Esophagus squamous epithelium (tissue), 5 donors: Measurements from ENCODE around the gene IL17RA. TPM values are rescaled to one million over a fixed set of nuclear protein-coding genes. Genes with fewer than 3 reads are reported as not detected.
"Not testable (repeated sequence)": the region's sequence is repeated elsewhere in the genome, so short reads cannot be mapped to it uniquely, and the experiment has no call there.

Source experiments
- DNase-seq: peaks from one replicate; lab custom pipeline; 2025; lab: John Stamatoyannopoulos, UW
- H3K27ac ChIP-seq, 4 donors: fragments of 200-600 bp; sonication (generic); one replicate each; pipeline ENCODE4 v1.5.1; 2016 to 2019; ENCODE audit warnings: mild to moderate bottlenecking in 1 of 4
- H3K27me3 ChIP-seq, 4 donors: fragments of 200-600 bp; sonication (generic); 1 replicate in 3 of 4; 2 replicates in 1 of 4; pipeline versions ENCODE4 v1.5.1 to v1.6.0; 2017 to 2021; ENCODE audit warnings: antibody characterized with exemption in 1 of 4
- H3K36me3 ChIP-seq, 3 donors: fragments of 200-600 bp; sonication (generic); one replicate each; pipeline ENCODE4 v1.5.1; 2016 to 2019
- H3K4me1 ChIP-seq, 3 donors: fragments of 200-600 bp; sonication (generic); one replicate each; pipeline ENCODE4 v1.5.1; 2017 to 2019
- H3K4me3 ChIP-seq, 4 donors: fragments of 200-600 bp; sonication (generic); 1 replicate in 3 of 4; 2 replicates in 1 of 4; pipeline ENCODE4 v1.5.1; 2016 to 2019; ENCODE audit warnings: mild to moderate bottlenecking in 2 of 4, moderate library complexity in 1 of 4
- H3K9me3 ChIP-seq, 3 donors: fragments of 200-600 bp; sonication (generic); one replicate each; pipeline ENCODE4 v1.5.1; 2016 to 2019
- CTCF ChIP-seq, 6 experiments: fragments of 450-650 bp in 4 of 6; fragments of 200-600 bp in 2 of 6; sonication (generic) in 2 of 6; IDR thresholded peaks; one replicate each; pipeline ENCODE4 v1.5.1; 2016 to 2019; ENCODE audit warnings: antibody characterized with exemption in 6 of 6, mild to moderate bottlenecking in 4 of 6, moderate library complexity in 4 of 6
- POLR2A ChIP-seq, 4 donors: fragments of 450-650 bp; IDR thresholded peaks; one replicate each; pipeline ENCODE4 v1.6.1; 2017; ENCODE audit warnings: antibody characterized with exemption in 4 of 4, mild to moderate bottlenecking in 4 of 4, moderate library complexity in 3 of 4
- WGBS, 2 donors: methylation state at CpG; one replicate each; pipeline ENCODE4 v1.1.5; 2018; 5-methylcytosine and 5-hydroxymethylcytosine counted together
- intact Hi-C: fragments of 100-400 bp; cut with DNase I; formaldehyde crosslinking; loops from one replicate; pipeline ENCODE4 v1.15.0; 2022
- total RNA-seq, 4 donors: library from RNA; depleted of rRNA; stranded (reverse); fragments of >200 nt; gene quantifications; one replicate each; pipeline ENCODE4 v1.1.0, GENCODE V29; 2016
- donor health status: DM: yes; HTN: yes; CAD: no.

IL17RA gene
- total RNA-seq, 4 donors from 2014 or later: 8.6 to 14.7 (median 9.1) TPM

- DNase-seq: no peak
- intact Hi-C loops: no loop called here
Observed at GRCh38 chr22:17140826-17141766, 56.3 kb downstream of the IL17RA start.

GRCh38 chr22:17143101-17143500, 58.3 kb downstream of the IL17RA start:
- Histone ChIP-seq H3K36me3 (peaks cover 10 to 86% (median 12%) of the 10 kb centered on the region in 3 donors), H3K9me3 (no peaks in the 10 kb centered on the region), H3K27ac (no peak overlapping the region), H3K27me3 (no peaks in the 10 kb centered on the region), H3K4me1 (no peaks in the 10 kb centered on the region), H3K4me3 (no peak overlapping the region)
- TF ChIP-seq CTCF (IDR thresholded peaks at IDR 0.05) (no peak), POLR2A (IDR thresholded peaks at IDR 0.05) (no peak)
- DNase-seq: no peak
- 83 to 87% methylated on average over 8 to 9 of the region's 9 CpGs for WGBS, 2 donors
- intact Hi-C loops: no loop called here

More at GRCh38 chr22:17140826-17141766, 56.3 kb downstream of the IL17RA start:
- Histone ChIP-seq H3K9me3 (no peaks in the 10 kb centered on the region), H3K27ac (no peak overlapping the region), H3K4me1 (no peaks in the 10 kb centered on the region), H3K36me3 (peaks cover 11 to 93% (median 17%) of the 10 kb centered on the region in 3 donors), H3K27me3 (no peaks in the 10 kb centered on the region), H3K4me3 (no peak overlapping the region)
- WGBS, 2 donors: 92 to 93% methylated on average over 2 to 6 of the region's 9 CpGs
- no peak for TF ChIP-seq POLR2A (IDR thresholded peaks at IDR 0.05)
- TF ChIP-seq CTCF (IDR thresholded peaks at IDR 0.05): no peak

GRCh38 chr22:17143826-17144225, 59.0 kb downstream of the IL17RA start:
- no peak overlapping the region for H3K4me3 ChIP-seq
- intact Hi-C loops: no loop called here
- TF ChIP-seq POLR2A (IDR thresholded peaks at IDR 0.05) (no peak), CTCF (IDR thresholded peaks at IDR 0.05) (no peak)
- DNase-seq: no peak
- H3K27me3 ChIP-seq: no peaks in the 10 kb centered on the region
- peaks cover 10 to 86% (median 11%) of the 10 kb centered on the region in 3 donors for H3K36me3 ChIP-seq
- H3K9me3 ChIP-seq: no peaks in the 10 kb centered on the region
- 85 to 99% methylated on average over 5 to 6 of the region's 8 CpGs for WGBS, 2 donors
- no peak overlapping the region for H3K27ac ChIP-seq
- peaks cover 0 to 5% (median 0%) of the 10 kb centered on the region in 3 donors for H3K4me1 ChIP-seq

- no peak overlapping the region for H3K27ac ChIP-seq
- no peak overlapping the region for H3K4me3 ChIP-seq
- DNase-seq: no peak
- H3K9me3 ChIP-seq: no peaks in the 10 kb centered on the region
- intact Hi-C loops: no loop called here
- peaks cover 0 to 14% (median 0%) of the 10 kb centered on the region in 3 donors for H3K4me1 ChIP-seq
- no peak for TF ChIP-seq CTCF (IDR thresholded peaks at IDR 0.05)
- H3K27me3 ChIP-seq: no peaks in the 10 kb centered on the region
- WGBS, 2 donors: 83 to 100% methylated on average over 1 to 3 of the region's 8 CpGs
- H3K36me3 ChIP-seq: peaks cover 10 to 80% (median 11%) of the 10 kb centered on the region in 3 donors
Observed at GRCh38 chr22:17145021-17145680, 60.4 kb downstream of the IL17RA start.

- 93% methylated on average over 23 to 28 of the region's 30 CpGs for WGBS, 2 donors
- H3K4me3 ChIP-seq, intact Hi-C loops, DNase-seq, H3K27ac ChIP-seq, H3K9me3 ChIP-seq, H3K27me3 ChIP-seq: not testable (repeated sequence)
- Histone ChIP-seq H3K4me1 (peaks cover 0 to 35% (median 3%) of the 10 kb centered on the region in 3 donors), H3K36me3 (peaks cover 6 to 57% (median 10%) of the 10 kb centered on the region in 3 donors)
Observed at GRCh38 chr22:17147458-17147857, 62.7 kb downstream of the IL17RA start.
